Activated naive CD8-positive, alpha-beta T cell treated with anti-CD3 and anti-CD28 coated beads, Interleukin-2, amount 50 U/mL, for 16 hours (primary cell): Measurements from ENCODE around the gene SDHAF3.
A peak's percentile ranks its signal among the peaks of the same experiment; 100 is the strongest.
"Not testable (repeated sequence)": the region's sequence is repeated elsewhere in the genome, so short reads cannot be mapped to it uniquely, and the experiment has no call there.

Source experiments
- DNase-seq: peaks from one replicate; pipeline ENCODE4 v3.0.0-alpha.2; 2020; ENCODE audit warnings: low read depth, low spot score

SDHAF3 gene

DNA sequence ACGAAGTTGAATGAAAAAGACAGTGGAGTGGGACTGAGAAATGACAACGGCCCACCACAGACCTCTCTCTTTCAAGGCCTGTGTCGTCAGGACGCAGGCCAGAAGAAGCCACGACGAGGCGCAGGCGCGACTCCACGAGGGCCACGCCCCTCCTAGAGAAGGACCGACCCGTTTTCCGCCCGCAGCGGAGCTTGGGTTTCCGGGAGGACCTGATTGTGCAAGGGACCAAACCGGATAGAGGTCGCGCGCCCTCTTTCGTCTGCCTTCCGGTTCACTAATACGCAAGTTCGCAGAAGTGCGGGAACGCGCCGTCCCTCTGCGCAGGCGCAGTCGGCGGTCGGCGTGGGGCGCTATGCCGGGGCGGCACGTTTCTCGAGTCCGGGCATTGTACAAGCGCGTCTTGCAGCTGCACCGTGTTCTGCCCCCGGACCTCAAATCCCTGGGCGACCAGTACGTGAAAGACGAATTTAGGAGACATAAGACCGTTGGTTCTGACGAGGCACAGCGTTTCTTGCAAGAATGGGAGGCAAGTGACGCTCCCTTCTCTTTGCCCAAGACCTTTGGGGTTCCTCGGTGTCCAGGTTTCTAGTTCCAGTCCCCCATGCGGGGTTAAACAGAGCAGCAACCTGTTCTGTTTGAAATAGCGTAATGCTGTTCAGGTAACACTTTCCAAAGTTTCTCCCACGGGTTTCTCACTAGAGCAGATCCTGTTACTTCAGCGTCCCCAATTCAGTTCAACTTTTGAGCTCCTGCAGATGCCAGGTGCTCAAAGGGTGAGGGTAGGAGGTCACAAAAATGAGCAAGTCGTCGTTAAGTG lies at the start of gene SDHAF3:
SDHAF3 (plus strand) TSS at position 327 of the 817 bp plus-strand sequence; CDS start at position 353, 26 bp downstream.
- peak; percentile 95 for DNase-seq

- DNase-seq: not testable (repeated sequence)
These were observed 45.5 kb upstream of the SDHAF3 start for GRCh38 chr7:97072025-97072424.

DNA sequence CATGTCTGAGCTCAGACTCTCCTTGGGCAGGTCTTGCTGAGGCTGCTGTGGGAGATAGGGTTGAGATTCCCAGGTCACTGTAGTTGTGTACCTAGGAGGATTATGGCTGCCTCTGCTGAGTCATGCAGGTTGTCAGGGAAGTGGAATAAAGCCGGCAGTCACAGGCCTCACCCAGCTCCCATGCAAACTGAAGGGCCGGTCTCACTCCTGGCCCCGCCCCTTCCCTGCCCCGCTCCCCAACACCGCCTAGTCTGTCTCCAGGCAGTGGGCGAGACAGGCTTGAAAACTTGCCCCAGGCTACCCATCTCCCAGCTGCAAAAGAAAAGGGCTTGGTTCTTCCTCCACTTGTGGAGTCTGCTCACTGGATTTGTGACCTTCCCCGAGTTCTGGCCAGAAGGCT lies 41.6 kb upstream of the SDHAF3 start:
- DNase-seq: no peak

DNA sequence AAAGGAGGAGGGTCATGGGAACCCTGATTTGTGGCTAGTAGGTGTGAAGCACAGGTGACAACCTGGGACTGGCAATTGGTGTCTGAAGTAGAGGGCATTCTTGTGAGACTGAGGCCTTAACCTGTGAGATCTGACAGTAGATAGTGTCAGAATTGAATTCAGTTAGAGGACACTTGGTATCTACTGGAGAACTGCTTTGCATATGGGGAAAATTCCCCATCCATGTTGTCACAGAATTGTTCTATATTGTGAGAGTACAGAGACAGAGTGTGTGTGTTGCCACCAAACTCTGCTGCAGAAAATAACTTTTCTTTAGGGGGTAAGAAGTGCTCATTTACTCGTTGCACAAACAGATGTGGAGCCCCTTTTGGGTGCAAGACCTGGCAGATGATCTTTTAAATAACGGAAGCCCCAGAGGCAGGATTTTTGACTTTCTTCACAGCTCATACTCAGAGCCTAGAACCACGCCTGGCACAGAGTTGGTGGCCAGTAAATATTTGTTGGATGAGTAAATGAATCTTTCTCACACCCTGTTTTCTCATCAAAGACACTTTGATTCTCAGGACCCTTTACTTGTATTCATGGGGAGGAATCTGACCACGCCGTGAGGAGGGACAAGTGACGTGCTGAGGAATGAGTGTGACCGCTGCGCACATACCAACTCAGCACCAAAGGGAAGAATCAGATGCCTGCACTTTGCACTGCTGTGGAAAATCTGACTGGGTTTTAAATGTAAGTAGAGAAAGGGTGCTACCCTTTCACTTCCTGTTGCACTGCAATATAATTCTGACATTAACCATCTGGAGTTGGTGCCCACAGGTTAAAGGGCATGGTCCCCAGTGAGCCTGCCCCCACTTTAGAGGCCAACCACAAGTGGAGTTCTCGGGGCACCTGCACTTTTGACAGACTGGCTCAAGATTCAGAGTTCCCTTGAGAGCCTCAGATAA lies 39.2 kb upstream of the SDHAF3 start:
- DNase-seq: no peak

GRCh38 chr7:97079300-97079699 lies 38.2 kb upstream of the SDHAF3 start:
- DNase-seq: no peak

- DNase-seq: no peak
These were observed 35.8 kb upstream of the SDHAF3 start for GRCh38 chr7:97081521-97082300.

DNA sequence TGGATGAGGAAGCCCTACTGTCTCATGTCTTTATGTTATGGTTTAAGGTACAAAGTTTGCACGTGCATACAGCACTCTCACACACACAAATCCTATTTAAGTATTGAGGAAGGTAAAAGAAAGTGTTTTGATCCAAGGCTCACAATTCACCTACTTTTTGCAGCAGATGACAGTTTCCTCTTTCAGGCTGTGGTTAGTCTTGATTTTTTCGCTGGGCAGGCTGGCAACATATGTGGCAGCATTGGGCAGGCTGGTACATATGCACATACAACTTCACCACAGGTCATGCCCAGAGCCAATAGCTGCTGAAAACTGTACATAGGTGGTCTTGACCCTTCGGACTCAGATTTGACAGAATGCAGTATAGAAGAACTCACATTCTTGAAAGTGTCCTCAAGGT lies 29.1 kb upstream of the SDHAF3 start:
- no peak for DNase-seq

GRCh38 chr7:97089771-97090170 lies 27.7 kb upstream of the SDHAF3 start:
- no peak for DNase-seq

- no peak for DNase-seq
These were observed 26.6 kb upstream of the SDHAF3 start for GRCh38 chr7:97090761-97091353.

GRCh38 chr7:97094284-97094930 lies 23.1 kb upstream of the SDHAF3 start:
- DNase-seq: no peak

GRCh38 chr7:97096037-97096436 lies 21.5 kb upstream of the SDHAF3 start:
- no peak for DNase-seq

DNA sequence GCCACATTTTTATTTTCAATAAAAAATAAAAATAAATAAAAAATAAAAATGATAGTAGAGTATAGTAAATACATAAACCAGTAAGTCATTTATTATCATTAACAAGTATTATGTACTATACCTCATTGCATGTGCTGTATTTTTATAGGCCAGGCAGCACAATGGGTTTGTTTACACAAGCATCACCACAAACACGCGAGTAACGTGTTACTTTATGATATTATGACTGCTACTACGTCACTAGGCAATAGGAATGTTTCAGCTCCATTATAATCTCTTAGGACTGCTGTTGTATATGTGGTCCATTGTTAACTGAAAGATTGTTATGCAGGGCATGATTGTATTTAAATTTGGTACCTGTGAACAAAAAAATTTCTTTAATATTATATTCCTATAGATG lies 20.8 kb upstream of the SDHAF3 start:
- DNase-seq: no peak

GRCh38 chr7:97104719-97105238 lies 12.7 kb upstream of the SDHAF3 start:
- DNase-seq: peak; percentile 17

- DNase-seq: no peak
These were observed 10.2 kb upstream of the SDHAF3 start for GRCh38 chr7:97107192-97107800.

- DNase-seq: no peak
These were observed 1.2 kb upstream of the SDHAF3 start for GRCh38 chr7:97116308-97116707.

GRCh38 chr7:97117035-97117371 lies 495 bp upstream of the SDHAF3 start:
- no peak for DNase-seq

- DNase-seq: no peak
These were observed 914 bp downstream of the SDHAF3 start for GRCh38 chr7:97118306-97118917.

DNA sequence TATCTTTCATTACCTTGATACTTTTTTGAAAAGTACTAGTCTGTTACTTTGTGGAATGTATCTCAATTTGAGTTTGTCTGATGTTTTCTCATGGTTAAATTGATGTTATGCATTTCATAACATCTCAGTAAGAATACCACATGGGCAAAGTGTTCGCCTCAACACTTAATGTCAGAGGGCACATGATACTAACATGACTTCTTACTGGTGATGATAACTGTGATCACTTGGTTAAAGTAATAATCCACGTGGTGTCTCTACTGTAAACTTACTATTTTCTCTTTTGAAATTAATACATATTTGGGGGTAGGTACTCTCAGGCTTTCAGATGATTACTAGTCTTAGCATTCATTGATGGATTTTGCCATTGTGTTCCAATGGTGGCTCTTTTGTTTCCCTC lies 2.2 kb downstream of the SDHAF3 start:
- DNase-seq: no peak

GRCh38 chr7:97120713-97121457 lies 3.4 kb downstream of the SDHAF3 start:
- DNase-seq: no peak
